ENCODE results near the gene TLE3.

The TLE3 gene

DNA sequence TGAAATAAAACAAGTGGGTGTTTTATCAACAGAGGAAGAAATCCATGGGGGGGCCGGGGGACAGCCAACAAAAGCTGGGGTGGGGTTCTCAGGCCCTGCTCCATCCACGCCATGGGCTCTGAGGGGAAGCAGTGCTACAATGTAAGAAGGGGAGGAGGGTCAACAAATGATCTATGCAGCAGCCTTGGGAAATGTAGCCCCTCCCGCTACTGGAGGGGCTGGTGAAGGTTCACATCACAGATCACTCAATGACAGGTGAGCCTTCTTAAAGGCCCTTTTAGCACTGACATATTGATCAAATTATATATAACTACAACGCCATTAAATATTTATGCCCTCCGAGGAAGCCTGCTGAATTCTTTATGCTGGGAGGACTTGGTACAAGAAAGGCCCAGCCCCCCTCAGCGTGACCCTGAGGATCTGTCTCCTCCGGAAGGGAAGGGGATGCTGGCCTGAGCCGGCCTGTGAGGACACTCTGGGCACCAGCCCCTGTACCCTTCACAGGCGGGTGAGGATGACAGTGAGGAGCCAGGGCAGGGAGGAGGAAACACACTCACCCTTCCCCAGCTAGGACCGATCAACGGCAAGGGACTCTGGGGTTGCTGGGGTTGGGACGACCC is 15.3 kb downstream of the TLE3 start:
- TF ChIP-seq, protein P1, sequence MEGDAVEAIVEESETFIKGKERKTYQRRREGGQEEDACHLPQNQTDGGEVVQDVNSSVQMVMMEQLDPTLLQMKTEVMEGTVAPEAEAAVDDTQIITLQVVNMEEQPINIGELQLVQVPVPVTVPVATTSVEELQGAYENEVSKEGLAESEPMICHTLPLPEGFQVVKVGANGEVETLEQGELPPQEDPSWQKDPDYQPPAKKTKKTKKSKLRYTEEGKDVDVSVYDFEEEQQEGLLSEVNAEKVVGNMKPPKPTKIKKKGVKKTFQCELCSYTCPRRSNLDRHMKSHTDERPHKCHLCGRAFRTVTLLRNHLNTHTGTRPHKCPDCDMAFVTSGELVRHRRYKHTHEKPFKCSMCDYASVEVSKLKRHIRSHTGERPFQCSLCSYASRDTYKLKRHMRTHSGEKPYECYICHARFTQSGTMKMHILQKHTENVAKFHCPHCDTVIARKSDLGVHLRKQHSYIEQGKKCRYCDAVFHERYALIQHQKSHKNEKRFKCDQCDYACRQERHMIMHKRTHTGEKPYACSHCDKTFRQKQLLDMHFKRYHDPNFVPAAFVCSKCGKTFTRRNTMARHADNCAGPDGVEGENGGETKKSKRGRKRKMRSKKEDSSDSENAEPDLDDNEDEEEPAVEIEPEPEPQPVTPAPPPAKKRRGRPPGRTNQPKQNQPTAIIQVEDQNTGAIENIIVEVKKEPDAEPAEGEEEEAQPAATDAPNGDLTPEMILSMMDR (IDR thresholded peaks at IDR 0.05; ENCODE audit: insufficient read depth, missing control alignments), result no peak
- DNase-seq (ENCODE audit: insufficient read length, low spot score) (no peak), FAIRE-seq (no peak)

- FAIRE-seq (no peak), DNase-seq (ENCODE audit: insufficient read length, low spot score) (no peak)
- TF ChIP-seq, protein P1 (IDR thresholded peaks at IDR 0.05; ENCODE audit: insufficient read depth, missing control alignments), result no peak
Observed at GRCh38 chr15:70081612-70082011, 16.1 kb downstream of the TLE3 start.

DNA sequence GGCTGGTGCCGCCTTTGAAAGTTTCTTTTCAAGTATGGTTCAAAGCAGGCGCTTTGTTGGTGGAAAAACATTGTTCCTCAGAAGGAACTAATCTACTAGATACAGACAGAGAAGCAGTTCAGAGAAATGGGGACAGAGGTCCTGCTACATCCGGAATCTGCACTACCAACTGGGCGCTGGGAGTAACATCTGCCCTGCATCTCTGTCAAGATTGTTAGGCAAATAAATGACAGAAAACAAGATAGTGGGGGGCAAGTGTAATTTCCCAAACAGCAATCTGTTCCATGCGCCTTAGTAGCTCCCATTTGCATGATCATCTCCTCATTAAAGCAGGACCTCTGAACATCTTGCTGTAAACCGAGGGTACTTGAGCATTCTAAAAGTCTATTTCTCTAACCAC is 17.4 kb downstream of the TLE3 start:
- DNase-seq (ENCODE audit: insufficient read length, low spot score) (no peak), FAIRE-seq (no peak)
- TF ChIP-seq, protein P1 (IDR thresholded peaks at IDR 0.05; ENCODE audit: insufficient read depth, missing control alignments), result no peak

- FAIRE-seq (no peak), DNase-seq (ENCODE audit: insufficient read length, low spot score) (no peak)
- TF ChIP-seq, protein P1 (IDR thresholded peaks at IDR 0.05; ENCODE audit: insufficient read depth, missing control alignments), result no peak
Observed at GRCh38 chr15:70079888-70080287, 17.8 kb downstream of the TLE3 start.

DNA sequence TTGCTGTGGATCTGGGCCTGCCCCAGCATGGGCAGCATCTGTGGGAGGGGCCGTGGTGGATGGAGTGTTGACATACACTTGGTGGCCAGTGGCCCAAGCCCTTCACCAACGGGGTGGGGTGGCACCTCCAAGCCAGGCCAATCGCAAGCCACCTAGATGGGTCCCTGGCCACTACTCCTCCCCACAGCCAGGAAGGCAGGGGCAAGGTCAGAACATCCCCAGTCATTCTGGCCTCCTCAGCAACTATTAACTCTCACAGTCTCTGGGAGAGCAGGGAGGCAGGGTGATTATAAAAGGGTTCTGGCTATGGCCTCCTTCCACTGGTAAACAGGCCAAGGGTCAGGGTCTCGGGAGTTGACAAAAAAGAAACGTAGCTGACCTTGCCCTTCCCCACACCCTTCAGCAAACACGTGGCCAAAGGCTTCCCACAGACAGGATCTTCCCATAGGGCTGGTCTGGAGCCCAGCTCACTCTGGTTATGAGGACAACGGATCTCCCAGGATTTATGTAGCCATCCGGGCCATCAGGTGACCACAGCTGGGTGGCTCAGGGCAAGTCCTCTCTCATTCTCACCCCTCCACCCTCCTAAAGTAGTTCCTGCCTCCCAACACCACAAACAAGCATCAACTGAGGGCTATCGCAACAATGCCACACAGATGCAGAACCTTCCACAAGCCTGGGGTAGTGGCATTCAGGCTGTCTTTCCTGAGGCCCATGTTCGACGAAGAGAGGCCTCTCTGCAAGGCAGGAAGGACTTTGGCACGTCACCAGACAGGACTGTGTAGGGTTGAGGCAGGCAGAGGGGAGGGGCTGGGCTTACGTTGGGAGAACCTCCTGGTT is 18.9 kb downstream of the TLE3 start:
- no peak for FAIRE-seq
- TF ChIP-seq, protein P1 (IDR thresholded peaks at IDR 0.05; ENCODE audit: insufficient read depth, missing control alignments), result no peak
- DNase-seq (ENCODE audit: insufficient read length, low spot score), result no peak

DNA sequence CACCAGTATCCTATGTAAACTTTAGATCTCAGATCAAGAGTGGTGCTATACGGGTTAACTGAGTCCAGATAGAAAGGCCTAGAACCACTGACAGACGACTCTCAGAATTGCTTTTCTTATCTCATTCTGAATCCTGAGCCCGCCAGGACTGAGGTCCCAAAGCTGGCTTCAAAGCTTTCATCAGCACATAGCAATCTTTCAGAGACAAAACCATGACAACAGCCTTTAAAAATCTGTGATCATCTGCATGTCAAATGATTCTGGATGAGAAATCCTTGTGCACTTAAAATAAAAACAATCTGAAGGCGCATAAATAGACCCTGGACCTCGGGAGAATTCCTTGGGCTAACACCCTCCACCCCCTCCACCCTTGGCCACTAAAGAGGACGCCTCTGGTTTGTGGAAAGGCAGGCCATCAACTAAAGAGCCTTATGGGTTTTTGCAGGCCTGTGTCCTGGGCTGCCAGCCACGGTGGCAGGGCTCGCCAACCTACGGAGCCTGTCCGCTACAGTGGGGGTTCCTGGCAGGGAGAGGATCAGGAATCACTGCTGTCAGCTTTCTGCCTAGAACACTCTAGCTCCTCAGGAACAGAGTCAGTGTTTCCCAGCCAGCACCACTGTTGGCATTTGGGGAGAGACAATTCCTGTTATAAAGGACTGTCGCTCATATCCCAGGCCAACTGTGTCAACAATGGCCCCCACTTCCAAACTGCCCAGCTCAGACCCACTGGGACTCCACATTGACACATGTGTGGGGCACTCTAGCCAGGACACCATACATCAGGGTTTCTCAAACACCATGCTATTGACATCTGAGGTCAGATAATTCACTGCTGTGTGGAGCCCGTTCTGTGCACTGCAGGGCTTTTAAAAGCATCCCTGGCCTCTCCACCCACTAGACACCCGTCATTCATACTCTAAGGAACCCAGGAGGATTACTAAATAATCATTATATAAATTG is 20.2 kb downstream of the TLE3 start:
- TF ChIP-seq, protein P1 (IDR thresholded peaks at IDR 0.05; ENCODE audit: insufficient read depth, missing control alignments), result no peak
- no peak for DNase-seq (ENCODE audit: insufficient read length, low spot score)
- FAIRE-seq, result no peak
